Measurements from ENCODE around the gene ABLIM3.
A peak's percentile ranks its signal among the peaks of the same experiment; 100 is the strongest.

Gene ABLIM3

GRCh38 chr5:149221326-149221725, 80.0 kb downstream of the ABLIM3 start:
- no peak for DNase-seq

GRCh38 chr5:149221731-149222342, 80.5 kb downstream of the ABLIM3 start:
- DNase-seq, result no peak

- no peak for DNase-seq
Observed at GRCh38 chr5:149223081-149223848, 82.0 kb downstream of the ABLIM3 start.

DNA sequence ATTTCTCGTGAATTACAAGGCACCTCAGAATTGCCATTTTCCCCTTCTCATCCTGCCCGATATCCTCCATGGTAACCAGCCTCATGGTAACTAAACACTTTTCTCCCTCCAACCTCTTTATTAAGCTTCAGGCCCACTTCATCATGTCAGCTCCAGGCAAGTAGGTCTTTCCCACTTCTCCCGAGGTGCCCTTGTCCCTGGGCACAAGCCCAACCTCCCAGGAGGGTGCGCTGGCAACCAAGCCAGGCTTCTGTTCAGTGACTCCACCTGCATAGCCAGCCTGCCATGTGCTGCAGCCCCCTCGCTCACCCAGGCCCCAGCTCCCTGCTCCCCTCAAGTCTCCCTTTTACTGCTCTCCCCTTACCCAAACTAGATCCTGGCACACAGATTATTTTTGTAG, 83.0 kb downstream of the ABLIM3 start:
- DNase-seq, result no peak

- DNase-seq, result no peak
Observed at GRCh38 chr5:149227168-149227826, 86.0 kb downstream of the ABLIM3 start.

GRCh38 chr5:149228618-149229297, 87.5 kb downstream of the ABLIM3 start:
- DNase-seq, result no peak

DNA sequence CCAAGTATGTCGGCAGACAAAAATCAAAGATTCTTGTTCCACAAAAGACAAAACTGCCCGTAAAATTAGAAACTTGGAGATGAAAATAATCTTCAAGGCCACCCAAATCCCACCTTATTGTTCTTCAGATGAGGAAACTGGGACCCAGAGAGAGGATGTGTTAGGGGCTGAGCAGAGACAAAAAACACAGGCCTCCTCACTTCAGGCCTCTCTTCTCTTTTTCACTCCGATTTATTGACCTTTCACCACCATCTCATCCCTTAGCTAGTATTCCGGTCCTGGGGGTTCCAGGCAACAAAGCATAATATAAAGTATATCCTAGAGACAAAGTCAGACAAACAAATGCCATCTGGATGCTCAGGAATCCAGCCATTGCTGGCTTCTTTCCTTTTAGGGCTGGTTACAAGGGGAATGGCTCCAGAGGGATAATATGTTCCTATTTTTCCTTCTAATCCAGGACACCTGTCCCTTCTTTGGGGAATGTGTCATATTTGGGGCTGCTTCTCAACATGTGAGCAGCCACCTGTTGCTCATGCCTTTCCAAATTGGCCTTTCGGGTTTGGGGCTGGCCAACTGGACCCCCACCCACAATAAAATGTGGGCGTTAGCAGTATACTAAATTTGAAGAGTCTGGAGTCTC, 88.1 kb downstream of the ABLIM3 start:
- no peak for DNase-seq

GRCh38 chr5:149235841-149236240, 94.5 kb downstream of the ABLIM3 start:
- no peak for DNase-seq

DNA sequence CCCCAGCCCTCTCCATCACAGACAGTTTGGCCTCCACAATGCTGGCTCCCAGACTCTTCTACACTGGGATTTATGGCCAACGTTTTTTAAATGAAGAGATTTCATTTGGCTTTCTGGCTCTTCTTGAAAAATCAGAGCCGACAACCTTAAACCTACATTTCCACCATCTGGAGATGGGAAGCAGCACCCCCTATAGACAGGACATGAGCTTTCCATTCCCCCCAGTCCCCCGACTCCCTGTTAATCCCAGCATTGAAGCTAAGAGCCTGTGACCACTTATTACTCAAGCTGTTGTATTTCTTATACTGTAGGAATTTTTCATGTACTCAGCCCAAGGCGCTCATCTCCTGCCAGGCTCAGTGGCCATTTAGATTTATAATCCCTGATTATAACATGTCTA, 96.4 kb downstream of the ABLIM3 start:
- DNase-seq, result no peak

DNA sequence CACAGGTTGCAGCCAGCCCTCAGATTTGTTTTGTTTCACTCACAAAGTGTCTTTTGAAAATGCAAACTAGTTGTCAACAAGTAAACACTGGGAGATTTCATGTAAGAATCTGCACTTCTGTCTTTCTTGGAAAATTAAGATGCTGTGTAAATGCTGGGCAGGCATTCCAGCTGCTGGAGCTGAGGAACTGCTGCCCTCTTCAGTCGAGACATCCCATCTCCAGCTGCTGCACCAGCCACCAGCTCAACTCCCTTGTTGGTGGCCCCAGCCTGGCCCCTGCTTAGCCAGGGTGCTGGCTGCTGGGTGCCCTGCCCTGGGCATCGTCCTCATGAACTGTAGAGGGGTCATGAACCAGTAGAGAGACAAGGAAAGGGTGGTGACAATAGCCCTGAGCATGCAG, 97.2 kb downstream of the ABLIM3 start:
- no peak for DNase-seq

DNA sequence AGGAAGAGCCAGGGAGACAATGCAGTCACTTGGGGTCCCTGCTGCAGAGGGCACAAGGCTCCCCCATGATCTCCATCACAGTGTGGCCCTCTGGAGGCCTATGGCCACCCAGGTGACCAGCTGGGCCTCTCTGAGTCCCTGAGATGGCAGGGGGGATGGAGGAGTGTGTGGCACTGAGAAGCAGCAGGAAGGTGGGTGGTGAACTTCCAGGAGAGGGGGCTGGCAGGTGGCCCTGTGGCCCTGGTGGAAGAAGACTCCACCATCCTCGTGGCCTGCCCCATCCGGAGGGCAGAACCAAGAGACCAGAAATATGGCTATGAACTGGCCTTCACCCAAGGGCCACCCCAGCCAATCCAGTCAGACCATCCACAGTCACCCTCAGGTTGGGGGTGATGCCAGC, 98.6 kb downstream of the ABLIM3 start:
- DNase-seq, result no peak

DNA sequence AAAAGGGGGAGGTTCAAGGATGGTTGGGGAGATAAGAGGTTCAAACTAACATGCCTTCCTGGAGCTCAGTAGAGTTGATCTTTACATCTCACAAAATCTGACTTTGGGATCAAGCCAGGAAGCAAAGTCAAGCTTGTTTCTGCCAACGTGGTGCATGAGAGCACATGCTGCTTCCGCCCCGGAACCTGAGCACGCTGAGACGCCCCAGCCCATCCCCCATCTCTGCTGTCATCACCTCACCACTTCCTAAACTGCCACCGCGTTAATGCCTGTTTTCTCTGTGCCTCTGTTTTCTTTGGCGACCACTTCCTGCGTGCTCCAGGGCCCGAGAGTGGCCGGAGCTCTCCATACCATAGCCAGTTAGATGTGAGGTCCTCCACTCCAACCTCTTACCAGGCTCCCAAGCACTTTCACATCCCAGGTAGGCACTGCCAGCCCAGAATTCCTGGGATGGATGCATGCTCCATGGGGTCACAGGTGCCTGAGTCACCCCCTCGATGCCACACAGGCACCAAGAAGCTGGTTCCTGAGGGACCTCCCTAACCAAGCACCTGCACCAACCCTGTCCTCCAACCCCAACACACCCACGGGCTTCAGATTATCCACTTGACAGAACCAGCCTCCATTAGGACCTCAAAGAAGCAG, 99.2 kb downstream of the ABLIM3 start:
- peak; percentile 28 for DNase-seq

DNA sequence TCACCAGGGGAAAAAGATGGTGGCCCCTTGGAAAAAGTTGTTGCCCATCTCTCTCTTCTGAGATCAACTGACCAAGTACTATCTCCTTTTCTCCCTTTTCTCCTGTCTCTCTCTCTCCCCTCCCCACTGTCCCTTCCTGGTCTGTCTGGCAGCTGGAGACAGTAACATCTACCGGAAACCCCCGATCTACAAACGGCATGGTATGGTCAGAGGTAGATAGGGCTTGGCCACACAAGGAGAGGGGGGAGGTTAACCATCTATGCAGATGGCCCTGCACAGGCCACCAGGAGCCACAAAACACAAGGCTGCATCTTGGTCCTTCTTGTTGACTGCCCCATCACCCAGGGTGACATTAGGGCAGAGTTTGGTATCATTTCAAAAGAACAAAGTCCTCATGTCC, 101.0 kb downstream of the ABLIM3 start:
- DNase-seq, result no peak

DNA sequence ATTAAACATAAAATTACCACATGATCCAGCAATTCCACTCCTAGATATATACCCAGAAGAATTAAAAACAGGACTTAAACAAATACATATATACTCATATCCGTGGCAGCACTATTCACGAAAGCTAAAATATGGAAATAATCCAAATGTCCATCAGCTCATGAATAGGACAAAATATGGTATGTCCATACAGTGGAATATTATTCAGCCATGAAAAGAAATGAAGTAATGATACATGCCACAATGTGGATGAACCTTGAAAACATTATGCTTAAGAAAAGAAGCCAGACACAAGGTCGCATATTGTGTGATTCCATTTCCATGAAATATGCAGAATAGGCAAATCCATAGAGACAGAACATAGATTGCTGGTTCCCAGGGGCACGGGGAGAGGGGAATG, 105.6 kb downstream of the ABLIM3 start:
- DNase-seq, result no peak

DNA sequence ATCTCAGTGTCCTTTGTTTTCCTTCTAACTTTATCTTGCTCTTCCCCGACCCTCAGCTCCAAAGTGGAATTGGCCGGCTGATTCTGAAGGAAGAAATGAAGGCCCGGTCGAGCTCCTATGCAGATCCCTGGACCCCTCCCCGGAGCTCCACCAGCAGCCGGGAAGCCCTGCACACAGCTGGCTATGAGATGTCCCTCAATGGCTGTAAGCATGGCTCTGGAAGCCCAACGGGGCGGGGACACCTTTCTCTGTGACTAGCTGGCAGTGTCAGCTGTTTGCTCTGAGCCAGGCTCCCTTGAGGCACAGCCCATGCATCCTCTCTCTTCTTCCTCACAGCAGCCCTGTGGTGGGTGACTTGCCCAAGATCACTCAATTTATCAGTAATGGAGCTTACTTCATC, 106.4 kb downstream of the ABLIM3 start:
- DNase-seq, result no peak

- no peak for DNase-seq
Observed at GRCh38 chr5:149251546-149251945, 110.3 kb downstream of the ABLIM3 start.

GRCh38 chr5:149254506-149254905, 113.2 kb downstream of the ABLIM3 start:
- no peak for DNase-seq

DNA sequence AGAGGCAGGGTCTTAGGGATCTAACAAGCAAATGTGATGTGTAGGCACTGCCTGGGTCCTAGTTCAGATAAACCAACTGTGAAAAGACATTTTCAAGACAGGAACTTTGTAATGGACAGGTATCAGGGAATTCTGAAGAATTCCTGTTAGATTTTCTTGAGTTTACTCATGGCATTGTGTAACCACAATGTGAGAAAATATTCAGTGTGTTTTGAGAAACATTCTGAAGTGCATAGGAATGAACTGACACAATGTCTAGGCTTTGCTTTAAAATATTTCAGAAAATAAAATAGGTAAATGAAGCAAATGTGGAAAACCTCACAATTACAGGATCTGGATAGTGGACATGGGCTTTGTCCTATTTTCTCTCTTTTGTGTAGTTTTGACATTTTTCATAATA, 115.2 kb downstream of the ABLIM3 start:
- DNase-seq, result no peak

- no peak for DNase-seq
Observed at GRCh38 chr5:149257131-149257530, 115.8 kb downstream of the ABLIM3 start.

DNA sequence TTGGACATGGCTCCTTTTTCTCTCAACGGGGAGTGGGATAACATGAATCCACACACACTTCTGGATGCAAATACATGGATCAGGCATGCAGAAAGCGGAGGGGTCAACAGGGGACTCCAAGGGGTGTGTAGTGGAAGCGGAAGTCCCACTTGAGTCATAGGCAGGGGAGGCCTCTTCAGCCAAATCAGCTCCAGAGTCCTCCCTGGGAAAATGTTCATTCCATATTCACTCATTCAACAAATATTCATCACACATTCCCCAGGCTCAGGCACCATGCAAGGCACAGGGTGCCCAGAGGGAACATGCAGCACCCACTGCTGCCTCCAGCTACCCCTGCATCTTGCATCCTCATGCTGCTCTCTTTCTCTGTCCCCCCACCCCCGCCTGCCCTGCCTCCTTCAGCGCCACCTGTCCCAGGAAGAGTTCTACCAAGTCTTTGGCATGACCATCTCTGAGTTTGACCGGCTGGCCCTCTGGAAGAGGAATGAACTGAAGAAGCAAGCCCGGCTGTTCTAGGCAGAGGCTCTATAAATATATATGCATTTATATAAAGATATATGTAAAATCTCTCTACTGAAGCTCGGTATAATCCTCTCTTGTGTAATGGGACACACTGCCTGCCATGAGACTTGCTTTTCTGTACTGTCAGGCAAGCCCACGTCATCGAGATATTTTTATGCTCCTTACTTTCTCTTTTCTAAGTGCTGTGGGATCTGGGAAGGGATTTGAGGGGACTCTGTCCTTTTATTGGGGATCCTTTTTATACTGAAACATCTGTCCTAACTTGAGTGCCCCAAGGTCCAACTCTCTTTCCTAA, 116.8 kb downstream of the ABLIM3 start:
- no peak for DNase-seq

DNA sequence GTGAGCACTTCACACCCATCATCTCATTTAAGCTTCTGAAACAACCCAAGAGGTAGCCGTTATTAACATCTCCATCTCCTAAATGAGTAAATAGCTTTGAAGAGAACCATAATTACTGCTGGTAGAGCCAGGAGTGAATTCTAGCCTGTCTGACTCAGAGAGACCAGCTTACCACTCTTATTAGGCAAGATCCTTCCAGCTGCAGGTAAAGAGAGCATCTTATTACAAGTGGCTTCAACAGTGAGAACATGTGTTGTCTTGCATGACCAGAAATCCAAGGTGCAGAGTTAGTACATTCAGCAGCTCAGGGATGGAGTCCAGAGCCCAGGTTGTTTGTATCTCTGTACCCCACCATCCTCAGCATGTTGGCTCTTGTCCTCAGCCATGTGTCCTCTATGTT, 119.5 kb downstream of the ABLIM3 start:
- DNase-seq, result no peak

DNA sequence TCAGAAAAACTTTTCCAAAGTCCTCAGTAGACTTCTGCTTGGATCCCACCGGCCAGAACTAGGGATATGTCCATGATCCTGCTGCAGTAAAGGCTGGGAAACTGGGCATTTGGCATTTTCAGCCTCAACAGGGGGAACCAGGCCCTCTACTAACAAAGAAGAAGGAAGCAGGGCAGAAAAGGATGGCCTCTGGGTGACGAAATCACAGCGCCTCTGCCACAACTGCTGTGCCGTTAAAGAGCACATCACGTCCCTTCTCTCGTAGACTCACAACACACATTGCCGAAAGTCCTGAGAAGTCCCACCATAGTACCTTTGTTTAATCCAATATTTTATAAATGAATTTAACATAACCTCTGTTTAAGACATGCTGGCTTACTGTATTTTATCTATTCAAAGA, 120.0 kb downstream of the ABLIM3 start:
- no peak for DNase-seq
